Sigmoid colon (tissue), 7 donors: Measurements from ENCODE around the gene TARM1. TPM values are rescaled to one million over a fixed set of nuclear protein-coding genes. Genes with fewer than 3 reads are reported as not detected.
"Not testable (repeated sequence)": the region's sequence is repeated elsewhere in the genome, so short reads cannot be mapped to it uniquely, and the experiment has no call there.

Source experiments
- DNase-seq: peaks from one replicate; pipeline ENCODE4 v3.0.0-alpha.2; 2019
- H3K27ac ChIP-seq, 4 donors: fragments of 200-600 bp; sonication (generic); one replicate each; pipeline ENCODE4 v1.5.1; 2016 to 2019; ENCODE audit warnings: mild to moderate bottlenecking in 1 of 4
- H3K27me3 ChIP-seq, 3 donors: fragments of 200-600 bp; sonication (generic); one replicate each; pipeline ENCODE4 v1.5.1; 2019; ENCODE audit warnings: mild to moderate bottlenecking in 1 of 3
- H3K36me3 ChIP-seq, 4 donors: fragments of 200-600 bp; sonication (generic); one replicate each; pipeline ENCODE4 v1.5.1; 2016 to 2019
- H3K4me1 ChIP-seq, 4 donors: fragments of 200-600 bp; sonication (generic); one replicate each; pipeline ENCODE4 v1.5.1; 2017 to 2019
- H3K4me3 ChIP-seq, 4 donors: fragments of 200-600 bp; sonication (generic); one replicate each; pipeline ENCODE4 v1.5.1; 2017 to 2019; ENCODE audit warnings: mild to moderate bottlenecking in 2 of 4, moderate library complexity in 1 of 4
- H3K9me3 ChIP-seq, 4 donors: fragments of 200-600 bp in 3 of 4; sonication (generic) in 3 of 4; one replicate each; pipeline versions ENCODE4 v1.5.1 to v1.6.1; 2013 to 2019
- EP300 ChIP-seq, 4 donors: sonication (generic); formaldehyde crosslinking; IDR thresholded peaks; one replicate each; pipeline ENCODE4 v1.6.1; 2017; ENCODE audit warnings: antibody characterized with exemption in 4 of 4
- POLR2A ChIP-seq, 2 donors: fragments of 450-650 bp; IDR thresholded peaks; one replicate each; pipeline ENCODE4 v1.6.1; 2016; ENCODE audit warnings: antibody characterized with exemption in 2 of 2, mild to moderate bottlenecking in 2 of 2, moderate library complexity in 2 of 2
- POLR2AphosphoS5 ChIP-seq, 4 donors: sonication (generic); formaldehyde crosslinking; IDR thresholded peaks; one replicate each; pipeline ENCODE4 v1.6.1; 2017; ENCODE audit warnings: antibody characterized with exemption in 4 of 4
- WGBS, 2 donors: extraction: QIAGEN DNeasy Blood & Tissue Kit; methylation state at CpG; one replicate each; pipeline ENCODE4 v1.1.7; 2013; 5-methylcytosine and 5-hydroxymethylcytosine counted together
- intact Hi-C: fragments of 100-400 bp; cut with DNase I; formaldehyde crosslinking; loops from one replicate; pipeline ENCODE4 v1.15.1; 2023
- polyA plus RNA-seq, 3 donors: library from polyadenylated mRNA; stranded (reverse); fragments of 200-250 nt; gene quantifications; one replicate each; pipeline ENCODE4 v1.2.3, GENCODE V29; 2013
- total RNA-seq, 4 donors: library from RNA; depleted of rRNA; stranded (reverse); fragments of >200 nt; gene quantifications; one replicate each; pipeline ENCODE4 v1.1.0, GENCODE V29; 2016
- TF ChIP-seq, protein P1 (sequence below), 4 experiments: fragments of 450-650 bp in 3 of 4; fragments of 200-600 bp in 1 of 4; IDR thresholded peaks; one replicate each; pipeline ENCODE4 v1.5.1; 2016 to 2019; ENCODE audit warnings: antibody characterized with exemption in 4 of 4, mild to moderate bottlenecking in 3 of 4, moderate library complexity in 2 of 4
- donor health status: healthy with polysubstance abuse.
- donor health status: Bipolar disorder and iron deficiency.
- donor health status: healthy.

The TARM1 gene
- total and polyA plus RNA-seq, 7 donors, result not detected

DNA sequence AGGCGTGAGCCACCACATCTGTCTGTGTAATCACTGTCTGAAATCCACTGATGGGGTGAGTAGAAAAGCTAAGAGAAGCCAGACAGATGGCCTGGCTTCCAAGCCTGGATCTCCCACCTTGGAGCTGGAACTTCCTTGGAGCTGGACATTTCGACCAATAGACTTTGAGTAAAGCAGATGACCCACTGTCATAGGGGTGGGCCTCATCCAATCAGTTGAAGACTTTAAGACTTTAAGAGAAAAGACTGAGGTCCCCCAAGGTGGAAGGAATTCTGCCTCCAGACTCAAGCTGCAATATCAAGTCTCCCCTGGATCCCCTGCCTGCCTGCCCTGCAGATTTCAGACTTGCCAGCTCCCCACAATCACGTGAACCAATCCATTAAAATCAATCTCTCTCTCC, 38.2 kb downstream of the TARM1 start:
- no peak overlapping the region for H3K4me3 ChIP-seq
- H3K27ac ChIP-seq, result no peak overlapping the region
- no peaks in the 10 kb centered on the region for H3K4me1 ChIP-seq
- no peak for DNase-seq
- no peaks in the 10 kb centered on the region for H3K36me3 ChIP-seq
- WGBS, 2 donors, result 79 to 81% methylated on average over 3 of the region's 3 CpGs
- intact Hi-C loops, result no loop called here
- H3K9me3 ChIP-seq, result no peaks in the 10 kb centered on the region
- TF ChIP-seq, protein P1, sequence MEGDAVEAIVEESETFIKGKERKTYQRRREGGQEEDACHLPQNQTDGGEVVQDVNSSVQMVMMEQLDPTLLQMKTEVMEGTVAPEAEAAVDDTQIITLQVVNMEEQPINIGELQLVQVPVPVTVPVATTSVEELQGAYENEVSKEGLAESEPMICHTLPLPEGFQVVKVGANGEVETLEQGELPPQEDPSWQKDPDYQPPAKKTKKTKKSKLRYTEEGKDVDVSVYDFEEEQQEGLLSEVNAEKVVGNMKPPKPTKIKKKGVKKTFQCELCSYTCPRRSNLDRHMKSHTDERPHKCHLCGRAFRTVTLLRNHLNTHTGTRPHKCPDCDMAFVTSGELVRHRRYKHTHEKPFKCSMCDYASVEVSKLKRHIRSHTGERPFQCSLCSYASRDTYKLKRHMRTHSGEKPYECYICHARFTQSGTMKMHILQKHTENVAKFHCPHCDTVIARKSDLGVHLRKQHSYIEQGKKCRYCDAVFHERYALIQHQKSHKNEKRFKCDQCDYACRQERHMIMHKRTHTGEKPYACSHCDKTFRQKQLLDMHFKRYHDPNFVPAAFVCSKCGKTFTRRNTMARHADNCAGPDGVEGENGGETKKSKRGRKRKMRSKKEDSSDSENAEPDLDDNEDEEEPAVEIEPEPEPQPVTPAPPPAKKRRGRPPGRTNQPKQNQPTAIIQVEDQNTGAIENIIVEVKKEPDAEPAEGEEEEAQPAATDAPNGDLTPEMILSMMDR (IDR thresholded peaks at IDR 0.05), result no peak
- no peak for TF ChIP-seq POLR2A (IDR thresholded peaks at IDR 0.05)
- no peak for TF ChIP-seq POLR2AphosphoS5 (IDR thresholded peaks at IDR 0.05)
- no peak for TF ChIP-seq EP300 (IDR thresholded peaks at IDR 0.05)
- H3K27me3 ChIP-seq, result peaks cover 0 to 20% (median 0%) of the 10 kb centered on the region in 3 donors

DNA sequence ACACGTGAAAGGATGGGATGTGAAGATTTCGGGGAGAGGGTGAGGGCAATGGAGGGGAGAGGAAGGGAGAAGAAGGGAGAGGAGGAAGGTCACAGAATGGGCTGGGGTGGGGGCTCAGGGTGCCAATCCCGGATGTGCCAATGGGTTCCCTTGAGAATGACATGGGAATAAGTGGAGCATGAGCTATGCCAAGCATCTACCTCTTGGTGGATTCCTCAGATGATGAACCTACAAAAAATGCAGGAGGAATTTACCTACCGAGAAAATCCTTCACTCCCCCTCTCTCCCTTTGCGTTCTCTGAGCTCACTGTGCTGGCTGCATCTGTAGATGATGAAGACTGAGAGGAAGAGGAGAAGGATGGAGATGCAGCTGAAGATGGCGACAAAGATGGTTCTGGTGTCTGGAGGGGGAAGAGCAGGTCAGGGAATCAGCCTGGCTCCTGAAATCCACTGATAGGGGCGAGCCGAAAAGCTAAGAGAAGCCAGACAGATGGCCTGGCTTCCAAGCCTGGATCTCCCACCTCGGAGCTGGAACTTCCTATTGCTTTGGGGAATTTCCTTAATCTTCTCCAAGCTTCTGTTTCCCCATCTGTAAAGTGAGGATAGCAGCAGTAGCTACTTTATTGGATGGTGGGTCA, 39.1 kb downstream of the TARM1 start:
- no peak for TF ChIP-seq EP300 (IDR thresholded peaks at IDR 0.05)
- no peak for TF ChIP-seq POLR2A (IDR thresholded peaks at IDR 0.05)
- TF ChIP-seq, protein P1 (IDR thresholded peaks at IDR 0.05), result no peak
- 66 to 67% methylated on average over 9 of the region's 9 CpGs for WGBS, 2 donors
- no peak for DNase-seq
- H3K4me1 ChIP-seq, result no peaks in the 10 kb centered on the region
- no peaks in the 10 kb centered on the region for H3K9me3 ChIP-seq
- H3K27ac ChIP-seq, result no peak overlapping the region
- peaks cover 0 to 11% (median 0%) of the 10 kb centered on the region in 3 donors for H3K27me3 ChIP-seq
- H3K4me3 ChIP-seq, result no peak overlapping the region
- H3K36me3 ChIP-seq, result no peaks in the 10 kb centered on the region
- intact Hi-C loops, result no loop called here

DNA sequence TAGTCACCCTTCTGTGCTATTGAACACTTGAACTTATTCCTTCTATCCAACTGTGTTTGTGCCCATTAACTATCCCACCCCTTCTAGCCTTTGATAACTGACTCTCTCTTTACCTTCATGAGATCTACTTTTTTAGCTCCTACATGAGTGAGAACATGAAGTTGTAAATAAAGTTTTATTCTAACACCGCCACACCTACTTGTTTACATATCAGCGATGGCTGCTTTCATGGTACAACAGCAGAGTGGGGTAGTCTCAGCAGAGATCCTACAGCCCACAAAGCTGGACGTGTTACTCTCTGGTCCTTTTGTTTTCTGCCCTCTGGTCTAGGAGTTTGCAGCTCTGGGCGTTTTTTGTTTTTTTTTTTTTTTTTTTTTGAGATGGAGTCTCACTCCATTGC, 41.2 kb downstream of the TARM1 start:
- no peaks in the 10 kb centered on the region for H3K4me1 ChIP-seq
- H3K4me3 ChIP-seq, result no peak overlapping the region
- H3K36me3 ChIP-seq, result no peaks in the 10 kb centered on the region
- peaks cover 0 to under 1% (median 0%) of the 10 kb centered on the region in 3 donors for H3K27me3 ChIP-seq
- H3K27ac ChIP-seq, result no peak overlapping the region
- intact Hi-C loops, result no loop called here
- H3K9me3 ChIP-seq, result no peaks in the 10 kb centered on the region
- no peak for TF ChIP-seq EP300 (IDR thresholded peaks at IDR 0.05)
- TF ChIP-seq, protein P1 (IDR thresholded peaks at IDR 0.05), result no peak
- TF ChIP-seq POLR2A (IDR thresholded peaks at IDR 0.05), result no peak
- no peak for TF ChIP-seq POLR2AphosphoS5 (IDR thresholded peaks at IDR 0.05)
- 78 to 83% methylated on average over 4 of the region's 4 CpGs for WGBS, 2 donors
- no peak for DNase-seq

DNA sequence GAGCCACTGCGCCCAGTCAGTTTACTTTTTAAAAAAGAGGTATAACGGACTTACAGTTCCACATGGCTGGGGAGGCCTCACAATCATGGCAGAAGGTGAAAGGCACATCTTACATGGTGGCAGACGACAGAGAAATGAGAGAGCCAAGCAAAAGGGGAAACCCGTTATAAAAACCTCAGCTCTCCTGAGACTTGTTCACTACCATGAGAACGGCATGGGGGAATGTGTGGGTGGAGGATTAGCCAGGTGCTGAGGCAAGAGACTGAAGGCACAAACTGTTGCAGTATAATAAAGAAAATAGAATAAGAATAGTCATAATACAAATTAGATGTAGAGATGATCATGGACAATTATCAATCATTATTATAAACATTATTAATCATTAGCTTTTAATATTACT, 44.6 kb downstream of the TARM1 start:
- H3K4me3 ChIP-seq, H3K27ac ChIP-seq, DNase-seq, H3K36me3 ChIP-seq, intact Hi-C loops, H3K4me1 ChIP-seq, H3K9me3 ChIP-seq: not testable (repeated sequence)
- H3K27me3 ChIP-seq, result peaks cover 0 to 30% (median 0%) of the 10 kb centered on the region in 3 donors
- 72 to 76% methylated on average over 5 of the region's 5 CpGs for WGBS, 2 donors

DNA sequence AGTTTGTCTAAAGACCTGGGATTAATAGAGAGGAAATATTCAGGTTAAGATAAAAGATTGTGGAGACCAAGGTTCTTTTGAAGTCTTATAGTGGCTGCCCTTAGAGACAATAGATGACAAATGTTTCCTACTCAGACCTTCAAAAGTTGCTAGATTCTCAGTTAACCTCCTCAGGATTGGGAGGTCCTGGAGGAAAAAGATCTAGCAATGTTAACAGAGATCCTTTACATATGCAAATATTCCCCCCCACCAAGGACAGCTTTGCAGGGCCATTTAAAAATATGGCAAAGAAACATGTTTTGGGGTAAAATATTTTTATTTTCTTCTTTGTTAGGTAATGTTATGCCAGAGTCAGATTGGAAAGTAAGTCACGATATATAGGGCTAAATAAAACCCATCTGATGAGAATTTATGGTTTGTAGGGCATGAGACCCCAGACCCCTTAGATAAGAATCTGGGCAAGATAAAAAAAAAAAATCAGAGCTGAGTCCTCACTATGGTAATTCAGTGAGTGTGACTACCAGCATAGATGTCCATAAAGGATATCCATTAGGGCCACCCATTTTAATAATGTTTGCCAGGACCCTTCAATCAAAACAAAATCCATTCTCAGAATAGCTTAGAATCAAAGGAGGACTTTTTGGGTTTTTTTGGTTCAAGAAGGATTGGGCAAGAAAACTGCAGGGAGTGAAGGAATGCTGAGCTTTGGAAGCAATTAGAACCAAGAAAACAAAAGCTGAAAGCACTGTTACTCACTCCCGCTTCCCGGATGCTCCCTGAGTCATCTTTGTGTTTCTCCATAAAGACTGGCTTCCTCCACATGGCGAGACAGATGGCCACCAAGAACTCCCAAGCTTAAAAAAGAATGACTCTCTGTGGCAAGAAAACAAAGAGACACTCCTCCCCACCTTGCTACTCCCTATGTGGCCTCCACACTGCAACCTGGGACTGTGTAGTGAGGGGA, 45.7 kb downstream of the TARM1 start:
- H3K27ac ChIP-seq, result no peak overlapping the region
- H3K4me3 ChIP-seq, result no peak overlapping the region
- intact Hi-C loops, result no loop called here
- no peaks in the 10 kb centered on the region for H3K4me1 ChIP-seq
- WGBS, 2 donors, result 58 to 62% methylated on average over 4 of the region's 4 CpGs
- H3K27me3 ChIP-seq, result peaks cover 0 to 39% (median 0%) of the 10 kb centered on the region in 3 donors
- no peaks in the 10 kb centered on the region for H3K36me3 ChIP-seq
- TF ChIP-seq POLR2AphosphoS5 (IDR thresholded peaks at IDR 0.05), result no peak
- TF ChIP-seq, protein P1 (IDR thresholded peaks at IDR 0.05), result no peak
- no peak for TF ChIP-seq POLR2A (IDR thresholded peaks at IDR 0.05)
- TF ChIP-seq EP300 (IDR thresholded peaks at IDR 0.05), result no peak
- DNase-seq, result no peak
- no peaks in the 10 kb centered on the region for H3K9me3 ChIP-seq
